HCT116 (cell line): ENCODE results near the gene PAN3. TPM values are rescaled to one million over a fixed set of nuclear protein-coding genes. Genes with fewer than 3 reads are reported as not detected.

Experiments used
- ATAC-seq: fragments of 200-7000 bp; cut with Tn5 transposase; 2 replicates; pipeline ENCODE4 v1.9.1; 2020; ENCODE audit warnings: mild to moderate bottlenecking, moderate library complexity
- BruUV-seq: library from RNA; stranded (reverse); fragments of 400-500 nt; replicated peaks from 2 replicates; lab custom pipeline; 2021; lab: Mats Ljungman, UMichigan
- CTCF ChIA-PET: fragments of 300-600 bp; sonication (Branson Sonifier 250); formaldehyde crosslinking; loops from one replicate; lab custom pipeline; 2021; ENCODE audit warnings: antibody characterized with exemption; lab: Charles Lee
- POLR2A ChIA-PET: fragments of 300-600, 350-600 bp; sonication (Branson Sonifier 250); formaldehyde crosslinking; loops from one replicate; lab custom pipeline; 2021; ENCODE audit warnings: antibody characterized with exemption; lab: Charles Lee
- RAD21 ChIA-PET, 2 experiments: fragments of 300-600 bp; sonication (Branson Sonifier 250); formaldehyde crosslinking; loops; one replicate each; lab custom pipeline; 2023; ENCODE audit warnings: low total read pairs in 2 of 2; ENCODE audit not compliant: uncharacterized antibody in 2 of 2, unreplicated experiment in 2 of 2, low non-redundant PET in 1 of 2; lab: Charles Lee
- DNase-seq: peaks from one replicate; pipeline ENCODE4 v3.0.0-alpha.2; 2010; ENCODE audit warnings: low read depth, low spot score
- H2AFZ ChIP-seq: fragments of 200-600 bp; shearing (Covaris generic), sonication (generic); 2 replicates; pipeline ENCODE4 v1.6.1; 2017; ENCODE audit warnings: low read depth, mixed run types, mixed read lengths, antibody characterized with exemption, low read length; ENCODE audit not compliant: poor library complexity, severe bottlenecking
- H3K27ac ChIP-seq: 2 replicates; pipeline ENCODE4 v1.5.1; 2012; ENCODE audit warnings: low read depth, low read length
- H3K27me3 ChIP-seq: fragments of 200-600 bp; sonication (generic); 2 replicates; pipeline ENCODE4 v1.6.1; 2016; ENCODE audit warnings: mixed run types, low read length, mixed read lengths; ENCODE audit not compliant: insufficient read depth
- H3K36me3 ChIP-seq, 2 experiments: fragments of 200-500 bp in 1 of 2; fragments of 200-600 bp in 1 of 2; sonication (Bioruptor generic) in 1 of 2; sonication (generic) in 1 of 2; 2 replicates each; pipeline versions ENCODE4 v1.5.1 to v1.6.1; 2014 to 2016; ENCODE audit warnings: low read length in 2 of 2, inconsistent platforms in 1 of 2, mixed read lengths in 1 of 2, mixed run types in 1 of 2; ENCODE audit not compliant: insufficient read depth in 2 of 2, control insufficient read depth in 1 of 2
- H3K4me1 ChIP-seq, 2 experiments: fragments of 200-600 bp in 1 of 2; sonication (generic) in 1 of 2; 2 replicates each; pipeline versions ENCODE4 v1.5.1 to v1.6.1; 2012 to 2017; ENCODE audit warnings: low read length in 2 of 2, inconsistent platforms in 1 of 2, mild to moderate bottlenecking in 1 of 2, mixed read lengths in 1 of 2, mixed run types in 1 of 2, moderate library complexity in 1 of 2; ENCODE audit not compliant: insufficient read depth in 2 of 2, control insufficient read depth in 1 of 2
- H3K4me2 ChIP-seq: fragments of 200-600 bp; sonication (generic); 2 replicates; pipeline ENCODE4 v1.6.1; 2017; ENCODE audit warnings: mixed run types, low read length, mixed read lengths
- H3K4me3 ChIP-seq, 2 experiments: fragments of 200-600 bp in 1 of 2; sonication (generic) in 1 of 2; replicated peaks in 1 of 2; 2 replicates each; pipeline ENCODE4 v1.5.1; 2011 to 2016; ENCODE audit warnings: low read length in 2 of 2, control low read depth in 1 of 2, low read depth in 1 of 2, mild to moderate bottlenecking in 1 of 2, mixed read lengths in 1 of 2, mixed run types in 1 of 2
- H3K79me2 ChIP-seq: fragments of 200-600 bp; sonication (generic); 2 replicates; pipeline ENCODE4 v1.6.1; 2017; ENCODE audit warnings: mild to moderate bottlenecking, mixed run types, low read length, moderate library complexity, mixed read lengths; ENCODE audit not compliant: insufficient read depth
- H3K9ac ChIP-seq: fragments of 200-600 bp; sonication (generic); 2 replicates; pipeline ENCODE4 v1.6.1; 2016; ENCODE audit warnings: low read length, mixed read lengths
- H3K9me2 ChIP-seq: fragments of 200-600 bp; sonication (generic), shearing (Covaris generic); 2 replicates; pipeline ENCODE4 v1.6.1; 2017; ENCODE audit warnings: mixed run types, mild to moderate bottlenecking, moderate library complexity; ENCODE audit not compliant: insufficient read depth
- H3K9me3 ChIP-seq, 2 experiments: fragments of 200-500 bp in 1 of 2; fragments of 200-600 bp in 1 of 2; sonication (Bioruptor generic) in 1 of 2; sonication (generic) in 1 of 2; 2 replicates each; pipeline ENCODE4 v1.6.1; 2014 to 2017; ENCODE audit warnings: low read length in 2 of 2, mixed read lengths in 2 of 2, inconsistent platforms in 1 of 2, low read depth in 1 of 2, mild to moderate bottlenecking in 1 of 2, mixed run types in 1 of 2, moderate library complexity in 1 of 2; ENCODE audit not compliant: control insufficient read depth in 1 of 2, insufficient read depth in 1 of 2
- H4K20me1 ChIP-seq: fragments of 200-600 bp; sonication (generic), shearing (Covaris generic); 2 replicates; pipeline ENCODE4 v1.6.1; 2017; ENCODE audit warnings: mixed run types, mild to moderate bottlenecking, moderate library complexity; ENCODE audit not compliant: insufficient read depth
- CBX3 ChIP-seq: IDR thresholded peaks from 2 replicates; pipeline ENCODE4 v1.6.1; 2012; ENCODE audit warnings: low read depth
- CEBPB ChIP-seq: IDR thresholded peaks from 2 replicates; pipeline ENCODE4 v1.6.1; 2012; ENCODE audit warnings: low read depth
- EGR1 ChIP-seq: IDR thresholded peaks from 2 replicates; pipeline ENCODE4 v1.6.1; 2012; ENCODE audit warnings: low read depth
- FOSL1 ChIP-seq: IDR thresholded peaks from 2 replicates; pipeline ENCODE4 v1.6.1; 2012; ENCODE audit warnings: low read depth
- JUND ChIP-seq: IDR thresholded peaks from 2 replicates; pipeline ENCODE4 v1.6.1; 2012
- MAX ChIP-seq: IDR thresholded peaks from 2 replicates; pipeline ENCODE4 v1.6.1; 2012
- POLR2A ChIP-seq: IDR thresholded peaks from 2 replicates; pipeline ENCODE4 v1.7.0; 2011; ENCODE audit warnings: borderline replicate concordance; ENCODE audit not compliant: insufficient read depth, insufficient read length; ENCODE audit errors: extremely low read depth
- POLR2AphosphoS5 ChIP-seq: IDR thresholded peaks from 2 replicates; pipeline ENCODE4 v1.6.1; 2011; ENCODE audit warnings: mild to moderate bottlenecking, low read depth, low read length, moderate library complexity
- RAD21 ChIP-seq: IDR thresholded peaks from 2 replicates; pipeline ENCODE4 v1.6.1; 2012; ENCODE audit warnings: low read depth, mild to moderate bottlenecking
- REST ChIP-seq: IDR thresholded peaks from 2 replicates; pipeline ENCODE4 v1.6.1; 2012; ENCODE audit warnings: low read depth
- SIN3A ChIP-seq: IDR thresholded peaks from 2 replicates; pipeline ENCODE4 v1.6.1; 2012; ENCODE audit warnings: low read depth
- TCF7L2 ChIP-seq: IDR thresholded peaks from 2 replicates; pipeline ENCODE4 v1.7.0; 2011; ENCODE audit warnings: borderline replicate concordance, inconsistent platforms; ENCODE audit not compliant: insufficient read depth, insufficient read length; ENCODE audit errors: extremely low read depth
- YY1 ChIP-seq: IDR thresholded peaks from 2 replicates; pipeline ENCODE4 v1.6.1; 2011; ENCODE audit warnings: low read length, low read depth, moderate library complexity, mild to moderate bottlenecking; ENCODE audit not compliant: insufficient replicate concordance; ENCODE audit errors: extremely low read depth
- ZBTB33 ChIP-seq: IDR thresholded peaks from 2 replicates; pipeline ENCODE4 v1.6.1; 2011; ENCODE audit warnings: mild to moderate bottlenecking, low read length, moderate library complexity; ENCODE audit not compliant: insufficient replicate concordance; ENCODE audit errors: extremely low read depth
- ZFX ChIP-seq: fragments of 450-650 bp; IDR thresholded peaks from 2 replicates; pipeline ENCODE4 v1.6.1; 2017
- ZNF274 ChIP-seq: fragments of 200-500 bp; sonication (Bioruptor generic); IDR thresholded peaks from 2 replicates; pipeline ENCODE4 v1.6.1; 2014; ENCODE audit warnings: mild to moderate bottlenecking, low read depth, low read length, inconsistent platforms
- intact Hi-C: fragments of 100-400 bp; cut with micrococcal nuclease; formaldehyde crosslinking; loops from 2 replicates; pipeline ENCODE4 v1.10.0; 2022
- total RNA-seq: library from RNA; stranded (reverse); gene quantifications from one replicate; pipeline ENCODE4 v1.2.1, GENCODE V29; 2021; ENCODE audit not compliant: unreplicated experiment

Gene PAN3
- total RNA-seq, 1 experiment from 2014 or later, result 30.1 TPM

GRCh38 chr13:28106976-28107375 is 31.4 kb upstream of the PAN3 start:
- no peak overlapping the region for H3K4me2 ChIP-seq
- no peaks in the 10 kb centered on the region for H4K20me1 ChIP-seq
- no peak overlapping the region for H2AFZ ChIP-seq
- H3K4me1 ChIP-seq, result no peaks in the 10 kb centered on the region
- POLR2A ChIA-PET, result no interaction called here
- TF ChIP-seq YY1 (no peak), TCF7L2 (no peak), FOSL1 (no peak), MAX (no peak), EGR1 (no peak), POLR2A (no peak), POLR2AphosphoS5 (no peak), CBX3 (no peak)
- H3K27ac ChIP-seq, result no peak overlapping the region
- ATAC-seq (no peak), DNase-seq (no peak)
- no peaks in the 10 kb centered on the region for H3K27me3 ChIP-seq
- BruUV-seq, result no TSS peak
- H3K36me3 ChIP-seq, result no peaks in the 10 kb centered on the region
- RAD21 ChIA-PET, result no interaction called here
- no peak overlapping the region for H3K4me3 ChIP-seq
- no peaks in the 10 kb centered on the region for H3K9me2 ChIP-seq
- CTCF ChIA-PET, result no interaction called here
- H3K9ac ChIP-seq, result no peak overlapping the region
- H3K9me3 ChIP-seq, result no peaks in the 10 kb centered on the region
- intact Hi-C loops, result no loop called here
- no peaks in the 10 kb centered on the region for H3K79me2 ChIP-seq

GRCh38 chr13:28110414-28110813 is 27.9 kb upstream of the PAN3 start:
- ATAC-seq, result no peak
- H2AFZ ChIP-seq, result no peak overlapping the region

More at GRCh38 chr13:28110414-28110813, 27.9 kb upstream of the PAN3 start:
- Histone ChIP-seq H3K27me3 (no peaks in the 10 kb centered on the region), H3K9me2 (no peaks in the 10 kb centered on the region), H3K36me3 (no peaks in the 10 kb centered on the region), H3K9ac (no peak overlapping the region)
- CTCF ChIA-PET, result no interaction called here
- DNase-seq, result no peak
- TF ChIP-seq RAD21 (no peak), FOSL1 (no peak), CBX3 (no peak), ZFX (no peak), REST (no peak), CEBPB (no peak), JUND (no peak), POLR2A (no peak), ZNF274 (no peak), ZBTB33 (no peak), SIN3A (no peak), YY1 (no peak), EGR1 (no peak)
- TF ChIP-seq, all 23 proteins: peak for 0
- Histone ChIP-seq H3K4me2 (no peak overlapping the region), H3K79me2 (no peaks in the 10 kb centered on the region), H4K20me1 (no peaks in the 10 kb centered on the region), H3K4me3 (no peak overlapping the region), H3K4me1 (no peaks in the 10 kb centered on the region), H3K9me3 (no peaks in the 10 kb centered on the region), H3K27ac (no peak overlapping the region)
- RAD21 ChIA-PET, result no interaction called here
- POLR2A ChIA-PET, result no interaction called here
- no TSS peak for BruUV-seq
- intact Hi-C loops, result no loop called here
